GM18517 (cell line): ENCODE results near the gene CERS6.

Experiments
- ATAC-seq: cut with Tn5 transposase; IDR thresholded peaks from one replicate; pipeline ENCODE4 v1.9.1; 2021; ENCODE audit warnings: mild to moderate bottlenecking, moderate library complexity; ENCODE audit not compliant: unreplicated experiment

CERS6 gene

GRCh38 chr2:168441214-168441872, 14.7 kb upstream of the CERS6 start:
- ATAC-seq: no peak

- ATAC-seq: no peak
Measured at GRCh38 chr2:168443818-168444217, 12.3 kb upstream of the CERS6 start.

DNA sequence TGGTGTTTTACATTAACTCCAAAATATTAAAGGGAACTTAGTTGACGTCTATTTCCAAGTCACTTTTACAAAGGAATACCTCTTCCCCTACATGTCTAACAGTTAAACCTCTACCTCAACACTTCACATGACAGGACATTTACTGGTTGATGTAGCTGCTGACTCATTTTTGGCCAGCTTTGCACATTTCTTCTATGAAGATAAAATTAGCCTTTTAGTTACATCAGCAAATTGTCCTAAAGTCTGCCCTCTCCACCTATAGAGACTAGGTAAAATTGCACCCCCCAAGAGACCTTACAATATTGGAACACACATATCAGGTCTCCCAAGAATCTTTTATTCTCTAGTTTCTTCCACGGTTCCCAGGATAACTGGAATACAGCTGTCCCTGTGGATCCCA, 10.1 kb upstream of the CERS6 start:
- ATAC-seq: no peak

GRCh38 chr2:168448980-168449379, 7.1 kb upstream of the CERS6 start:
- no peak for ATAC-seq

GRCh38 chr2:168449419-168449818, 6.7 kb upstream of the CERS6 start:
- ATAC-seq: no peak

GRCh38 chr2:168450171-168450570, 5.9 kb upstream of the CERS6 start:
- no peak for ATAC-seq

DNA sequence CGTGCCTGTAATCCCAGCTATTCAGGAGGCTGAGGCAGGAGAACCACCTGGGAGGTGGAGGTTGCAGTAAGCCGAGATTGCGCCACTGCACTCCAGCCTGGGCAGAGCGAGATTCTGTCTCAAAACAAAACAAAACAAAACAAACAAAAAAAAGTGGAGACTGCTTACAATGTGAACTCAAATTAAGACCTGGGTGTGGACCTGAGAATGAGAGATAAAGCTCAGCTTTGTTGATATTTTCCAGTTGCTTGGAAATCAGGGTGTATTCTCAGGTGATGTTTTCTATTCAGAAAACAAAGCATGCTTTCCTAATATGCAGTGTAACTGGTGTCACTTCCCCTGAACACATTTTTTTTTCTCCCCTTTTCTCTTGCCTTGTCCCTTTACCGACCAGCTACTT, 5.3 kb upstream of the CERS6 start:
- ATAC-seq: no peak

DNA sequence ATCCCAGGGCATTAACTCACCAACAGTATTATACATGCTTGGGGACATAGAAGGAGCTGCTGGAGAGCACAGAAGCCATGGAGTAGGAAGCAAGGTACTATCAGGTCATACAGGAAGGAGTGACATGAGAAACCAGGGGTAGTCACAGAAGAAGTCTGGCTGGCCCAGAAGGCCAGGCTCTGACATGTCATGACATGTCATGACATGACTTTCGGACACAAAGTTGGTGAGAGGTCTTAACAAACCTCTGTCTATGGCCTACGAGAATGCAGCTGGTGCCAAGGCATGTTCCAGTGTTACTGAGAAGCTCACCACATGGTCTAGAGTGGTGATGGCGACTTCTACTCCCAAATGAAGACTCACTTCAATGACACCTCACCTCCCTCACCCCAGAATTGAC, 3.3 kb upstream of the CERS6 start:
- no peak for ATAC-seq

DNA sequence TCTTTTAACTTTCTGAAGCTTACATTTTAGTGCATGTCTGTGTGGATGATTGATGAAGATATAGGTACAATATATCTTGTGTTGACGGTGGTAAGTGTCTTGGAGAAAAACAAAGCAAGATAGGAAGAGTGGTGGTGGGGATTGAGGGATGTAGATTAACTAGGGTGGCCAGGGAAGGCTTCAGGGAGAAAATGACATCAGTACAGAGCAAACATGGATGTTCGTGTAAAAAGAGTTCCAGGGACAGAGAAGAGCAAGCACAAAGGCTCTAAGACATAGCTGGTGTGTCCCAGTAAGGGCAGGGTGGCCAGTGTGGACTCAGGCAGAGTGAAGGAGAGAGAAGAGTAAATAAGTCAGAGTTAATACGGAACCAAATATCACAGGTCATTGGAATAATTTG, 2.7 kb upstream of the CERS6 start:
- ATAC-seq: no peak

- ATAC-seq: no peak
Measured at GRCh38 chr2:168454737-168455644, 1.1 kb upstream of the CERS6 start.

DNA sequence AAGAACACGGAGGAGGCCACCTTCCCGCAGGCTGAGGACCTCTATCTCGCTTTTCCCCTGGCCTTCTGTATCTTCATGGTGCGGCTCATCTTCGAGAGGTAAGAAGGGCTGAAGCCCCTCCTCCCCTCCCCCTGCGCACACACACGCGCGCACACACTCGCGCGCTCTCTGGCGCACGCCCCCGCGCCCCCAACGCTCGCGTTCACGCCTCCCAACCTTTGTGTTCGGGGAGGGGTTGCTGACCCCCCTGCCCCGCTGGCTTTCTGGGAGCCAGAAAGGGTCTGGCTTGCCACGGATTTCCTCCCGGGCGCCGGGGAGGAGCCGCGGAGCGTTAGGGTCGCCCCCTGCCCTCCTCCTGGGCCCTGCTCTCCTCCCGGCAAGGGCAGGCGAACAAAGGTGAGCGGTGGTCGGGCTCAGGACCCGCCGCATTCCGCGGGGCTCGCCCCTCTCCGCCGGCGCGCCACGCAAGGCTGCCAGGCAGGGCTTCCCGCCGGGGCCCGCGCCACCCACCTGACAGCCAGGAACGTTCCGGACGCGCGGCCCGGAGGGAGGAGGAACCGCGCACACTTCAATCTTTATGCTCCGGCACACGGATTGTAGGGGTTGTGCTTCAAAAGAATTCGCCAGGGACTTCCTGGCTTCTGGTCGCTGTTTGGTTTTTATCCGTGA, 583 bp downstream of the CERS6 start:
- peak; percentile 19 for ATAC-seq

GRCh38 chr2:168457190-168457895, 1.3 kb downstream of the CERS6 start:
- ATAC-seq: no peak

DNA sequence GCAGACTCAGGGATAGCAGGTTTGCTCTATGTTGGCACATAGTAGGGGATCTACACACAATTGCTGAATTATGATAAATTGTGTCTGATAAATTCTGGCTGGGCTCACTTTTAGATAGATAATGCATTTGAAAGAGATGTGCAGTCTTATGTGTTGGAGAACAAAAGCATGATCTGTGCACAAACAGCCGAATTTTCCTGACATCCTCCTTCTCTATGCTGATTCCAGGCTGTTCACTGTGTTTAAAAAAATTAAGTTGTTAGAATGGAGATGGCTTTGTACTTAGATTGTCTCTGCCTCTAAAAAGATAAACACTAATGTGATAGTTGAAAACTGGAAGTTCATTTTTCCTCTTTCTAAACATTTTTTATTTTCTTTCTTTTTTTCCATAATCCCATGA, 2.1 kb downstream of the CERS6 start:
- ATAC-seq: no peak

- ATAC-seq: no peak
Measured at GRCh38 chr2:168459256-168459655, 3.2 kb downstream of the CERS6 start.

DNA sequence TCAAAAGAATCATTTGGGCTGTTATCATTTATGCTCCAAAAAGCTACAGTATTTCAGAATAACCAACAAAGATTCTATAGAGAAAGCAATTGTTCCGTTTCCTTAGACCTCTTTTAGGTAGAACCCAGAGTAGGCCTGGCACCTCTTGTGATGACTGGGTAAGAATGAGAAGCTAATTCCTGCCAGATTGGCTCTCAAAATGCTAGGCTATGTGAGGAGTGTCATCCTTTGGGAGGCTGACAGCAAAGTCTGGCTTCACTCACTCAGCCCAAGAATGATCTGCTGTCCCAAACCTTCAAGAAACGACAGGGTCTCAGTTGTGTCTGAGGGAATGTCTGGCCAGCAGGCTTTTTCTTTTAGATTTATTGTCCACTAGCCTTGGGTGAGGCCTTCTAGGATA, 4.5 kb downstream of the CERS6 start:
- no peak for ATAC-seq

DNA sequence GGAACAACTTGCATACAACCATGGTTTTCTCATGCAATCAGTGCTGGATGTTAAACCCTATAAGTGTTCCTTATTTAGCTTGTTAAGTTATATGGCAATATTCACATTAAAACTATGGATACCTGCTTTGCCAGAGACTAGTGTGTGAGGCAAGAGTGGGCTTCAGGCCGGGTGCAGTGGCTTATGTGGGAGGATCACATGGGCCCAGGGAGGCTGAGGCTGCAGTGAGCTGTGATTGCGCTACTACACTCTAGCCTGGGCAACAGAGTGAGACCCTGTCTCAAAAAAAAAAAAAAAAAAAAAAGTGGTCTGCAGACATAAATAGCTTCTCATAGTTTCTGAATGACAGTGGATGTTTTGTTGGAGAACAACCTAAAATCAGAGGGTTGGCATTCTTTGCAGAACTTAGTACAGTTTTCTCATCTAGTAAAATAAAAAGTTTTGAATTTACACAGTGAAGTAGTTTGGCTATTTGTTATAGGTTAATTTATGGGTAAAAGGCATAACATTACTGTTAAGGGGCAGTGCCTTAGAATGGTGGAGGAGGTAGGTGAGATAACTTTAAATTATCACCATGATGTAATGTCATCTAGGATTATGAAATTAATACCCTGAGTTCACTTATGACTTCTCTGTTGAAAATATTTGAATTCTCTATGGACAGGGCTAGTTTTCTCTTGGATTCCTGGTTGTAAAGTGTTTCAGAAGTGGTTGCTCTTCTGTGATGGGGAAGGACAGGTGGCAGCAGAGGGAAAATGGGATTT, 5.3 kb downstream of the CERS6 start:
- ATAC-seq: no peak

DNA sequence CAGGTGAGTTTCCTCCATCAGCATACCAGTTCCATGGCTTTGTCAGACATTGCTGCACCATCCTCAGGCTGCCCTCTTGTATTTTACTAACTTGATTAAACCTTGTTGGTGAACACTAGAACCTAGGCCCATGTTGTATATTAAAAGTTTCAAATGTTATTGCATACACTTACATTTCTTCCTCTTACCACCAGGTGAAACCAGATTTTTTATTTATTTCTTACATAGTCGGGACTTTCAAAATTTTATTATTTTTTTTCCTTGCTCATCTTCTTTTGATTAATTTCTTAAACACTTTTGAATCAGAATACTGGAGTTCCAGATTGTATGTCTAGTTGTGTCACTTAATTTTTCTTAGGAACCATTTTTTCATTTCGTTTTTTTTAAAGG, 5.9 kb downstream of the CERS6 start:
- ATAC-seq: no peak

- no peak for ATAC-seq
Measured at GRCh38 chr2:168462543-168463045, 6.5 kb downstream of the CERS6 start.

- ATAC-seq: no peak
Measured at GRCh38 chr2:168465594-168465993, 9.5 kb downstream of the CERS6 start.

GRCh38 chr2:168466190-168466737, 10.2 kb downstream of the CERS6 start:
- no peak for ATAC-seq
